Stomach (tissue), 4 donors: ENCODE data around the gene PCGF3.

Experiments used
- EP300 ChIP-seq: sonication (generic); formaldehyde crosslinking; IDR thresholded peaks from one replicate; pipeline ENCODE4 v1.6.1; 2017; ENCODE audit warnings: antibody characterized with exemption
- POLR2AphosphoS5 ChIP-seq, 3 donors: sonication (generic); formaldehyde crosslinking; IDR thresholded peaks; one replicate each; pipeline ENCODE4 v1.6.1; 2016; ENCODE audit warnings: antibody characterized with exemption in 3 of 3

- TF ChIP-seq EP300, result no peak
- TF ChIP-seq POLR2AphosphoS5 (IDR thresholded peaks at IDR 0.05), result peak in 2 of 3 donors; percentile 32 to 65
Measured at GRCh38 chr4:677431-678293, 28.0 kb upstream of the PCGF3 start.
